HG02981 (cell line): Measurements from ENCODE around the gene IZUMO1.
"Not testable (repeated sequence)": the region's sequence is repeated elsewhere in the genome, so short reads cannot be mapped to it uniquely, and the experiment has no call there.

ENCODE experiments used
- ATAC-seq: cut with Tn5 transposase; IDR thresholded peaks from one replicate; pipeline ENCODE4 v1.9.1; 2021; ENCODE audit warnings: mild to moderate bottlenecking, moderate library complexity; ENCODE audit not compliant: unreplicated experiment

The IZUMO1 gene

GRCh38 chr19:48714759-48715675 lies 31.7 kb downstream of the IZUMO1 start:
- no peak for ATAC-seq

DNA sequence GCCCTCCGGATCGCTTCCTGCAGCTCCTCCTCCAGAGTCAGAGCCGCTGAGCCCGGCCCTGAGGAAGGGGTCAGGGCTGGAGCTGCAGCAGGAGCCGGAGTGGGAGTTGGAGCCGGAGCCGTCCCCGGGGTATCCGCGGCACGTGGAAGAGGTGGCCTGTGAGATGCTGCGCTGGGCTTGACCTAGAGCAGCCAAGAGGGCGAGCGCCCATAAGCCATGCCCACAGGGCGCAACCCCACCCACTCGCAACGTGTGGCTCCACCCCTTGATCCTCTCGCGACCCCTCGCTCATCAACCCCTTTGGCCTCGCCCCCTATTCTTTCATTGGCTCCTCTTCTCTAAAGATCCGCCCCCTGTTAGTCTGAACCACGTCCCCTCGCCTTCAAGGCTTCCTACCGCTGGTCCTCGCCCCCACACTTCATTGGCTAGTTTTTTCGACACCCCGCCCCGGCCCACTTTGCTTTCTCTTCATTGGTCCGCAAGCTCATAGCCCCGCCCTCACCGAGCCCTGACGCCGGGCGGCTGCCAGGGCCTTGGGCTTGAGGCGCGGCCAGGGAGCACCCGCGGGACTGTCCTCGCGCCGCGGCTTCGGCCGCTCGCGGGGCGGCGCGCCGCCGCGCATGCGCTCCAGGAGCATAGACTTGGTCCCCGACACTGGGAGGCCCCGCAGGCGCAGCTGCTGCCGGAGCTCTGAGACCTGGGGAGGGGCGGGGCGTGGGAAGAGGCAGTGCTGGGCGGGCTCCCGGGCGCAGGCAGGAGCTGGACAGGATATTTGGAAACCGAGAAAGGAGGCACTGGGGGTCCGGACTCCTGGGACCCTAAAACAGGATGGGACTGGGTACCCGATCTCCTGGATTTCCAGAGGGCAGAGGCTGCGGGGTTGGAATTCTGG lies 32.6 kb downstream of the IZUMO1 start:
- peak; percentile 89 for ATAC-seq

GRCh38 chr19:48713041-48713863 lies 33.5 kb downstream of the IZUMO1 start:
- no peak for ATAC-seq

DNA sequence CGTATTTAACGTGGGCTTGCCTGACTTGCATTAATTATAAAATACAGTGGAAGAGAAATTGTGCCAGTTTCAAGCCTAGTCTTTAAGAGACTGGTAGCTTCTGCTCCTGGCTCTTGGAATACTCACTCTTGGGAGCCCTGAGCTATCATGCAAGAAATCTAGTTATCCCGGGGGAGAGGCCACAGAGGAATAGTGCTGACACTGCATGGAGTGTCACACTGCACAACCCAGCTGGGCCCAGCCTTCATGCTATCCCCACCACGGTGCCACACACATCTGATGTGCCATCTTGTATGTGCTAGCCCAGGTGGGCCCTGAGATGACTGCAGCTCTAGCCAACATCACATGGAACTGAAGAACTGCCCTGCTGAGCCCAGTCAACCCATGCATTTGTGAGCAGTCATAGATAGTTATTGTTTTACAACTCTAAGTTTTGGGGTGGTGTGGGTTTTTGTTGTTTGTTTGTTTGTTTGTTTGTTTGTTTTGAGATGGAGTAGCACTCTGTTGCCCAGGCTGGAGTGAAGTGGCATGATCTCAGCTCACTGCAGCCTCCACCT lies 35.5 kb downstream of the IZUMO1 start:
- ATAC-seq: no peak

DNA sequence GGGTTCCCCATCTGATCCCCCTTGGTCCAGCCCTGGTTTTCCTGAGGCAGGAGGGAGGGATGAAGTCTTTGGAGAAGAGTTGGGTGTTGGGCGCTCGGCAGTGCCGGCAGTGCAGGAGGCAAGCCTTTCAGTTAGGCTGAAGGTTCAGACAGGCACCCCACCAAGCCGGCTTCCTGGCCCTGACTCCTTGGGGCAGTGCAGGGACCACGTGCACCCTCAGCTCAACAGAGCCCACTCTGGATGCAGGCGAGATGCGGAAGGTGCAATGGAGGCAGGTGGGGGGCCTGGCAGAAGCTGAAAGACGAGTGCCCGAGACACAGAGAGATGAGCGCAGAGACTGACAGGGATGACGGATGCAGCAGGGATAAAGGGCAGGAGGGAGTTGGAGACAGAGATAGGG lies 38.2 kb downstream of the IZUMO1 start:
- no peak for ATAC-seq

DNA sequence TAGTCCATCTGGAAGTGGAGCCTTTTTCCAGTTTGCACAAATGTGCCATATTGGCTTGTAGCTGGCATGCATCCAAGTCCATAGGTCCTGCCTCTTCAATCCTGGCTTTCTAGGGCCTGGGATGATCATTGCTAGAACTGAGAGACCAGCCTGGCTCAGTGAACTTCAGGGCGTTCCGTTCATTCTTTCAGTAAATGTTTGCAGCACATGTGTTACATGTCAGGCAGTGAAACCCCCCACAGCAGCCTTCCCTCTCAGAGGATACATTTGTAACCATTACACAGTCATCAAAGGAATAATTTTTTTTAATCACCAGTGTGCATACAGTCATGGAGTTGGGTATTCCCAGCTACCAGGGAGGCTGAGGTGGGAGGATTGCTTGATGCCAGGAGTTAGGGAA lies 41.3 kb downstream of the IZUMO1 start:
- no peak for ATAC-seq

DNA sequence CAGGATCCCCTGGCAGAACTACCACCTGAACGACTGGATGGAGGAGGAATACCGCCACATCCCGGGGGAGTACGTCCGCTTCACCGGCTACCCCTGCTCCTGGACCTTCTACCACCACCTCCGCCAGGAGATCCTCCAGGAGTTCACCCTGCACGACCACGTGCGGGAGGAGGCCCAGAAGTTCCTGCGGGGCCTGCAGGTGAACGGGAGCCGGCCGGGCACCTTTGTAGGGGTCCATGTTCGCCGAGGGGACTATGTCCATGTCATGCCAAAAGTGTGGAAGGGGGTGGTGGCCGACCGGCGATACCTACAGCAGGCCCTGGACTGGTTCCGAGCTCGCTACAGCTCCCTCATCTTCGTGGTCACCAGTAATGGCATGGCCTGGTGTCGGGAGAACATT lies 43.4 kb downstream of the IZUMO1 start:
- no peak for ATAC-seq

GRCh38 chr19:48702701-48703100 lies 44.0 kb downstream of the IZUMO1 start:
- no peak for ATAC-seq

GRCh38 chr19:48698046-48698445 lies 48.7 kb downstream of the IZUMO1 start:
- ATAC-seq: no peak

GRCh38 chr19:48696353-48697010 lies 50.2 kb downstream of the IZUMO1 start:
- ATAC-seq: no peak

- no peak for ATAC-seq
Measured at GRCh38 chr19:48695743-48696352, 50.9 kb downstream of the IZUMO1 start, which contains the start of gene FUT2. TSS of gene FUT2 (plus strand) at chr19:48695971. CDS start at chr19:48702957, 6,986 bp downstream.

DNA sequence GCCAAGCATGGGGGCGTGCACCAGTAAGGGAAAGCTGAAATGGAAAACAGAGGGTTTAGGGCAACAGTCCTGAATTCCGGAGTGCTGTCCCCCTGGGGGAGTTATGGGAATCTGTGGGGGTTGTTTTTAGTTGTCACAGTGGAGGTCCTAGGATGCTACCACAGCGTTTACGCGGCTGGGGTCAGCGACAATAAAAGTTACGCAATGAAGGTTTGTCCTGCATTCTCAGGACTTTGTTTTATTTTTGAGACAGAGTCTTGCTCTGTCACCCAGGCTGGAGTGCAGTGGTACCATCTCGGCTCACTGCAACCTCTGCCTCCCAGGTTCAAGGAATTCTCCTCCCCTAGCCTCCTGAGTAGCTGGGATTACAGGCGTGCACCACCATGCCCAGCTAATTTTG lies 53.1 kb downstream of the IZUMO1 start:
- ATAC-seq: not testable (repeated sequence)
